Measurements from ENCODE around the gene CPNE4. TPM values are rescaled to one million over a fixed set of nuclear protein-coding genes. Genes with fewer than 3 reads are reported as not detected.

Gene CPNE4
- total and polyA plus RNA-seq, 2 donors (not counting 3 experiments of a cell fraction or from before 2014, with no cell fraction given), result not detected

- POLR2A ChIA-PET, result no interaction called here
- Histone ChIP-seq H4K20me1 (replicated peaks; ENCODE audit: control insufficient read depth, extremely low read depth, insufficient read depth, low read length) (no peaks in the 10 kb centered on the region), H3K9me1 (replicated peaks; ENCODE audit: control insufficient read depth, extremely low read depth, insufficient read depth, low read length) (no peaks in the 10 kb centered on the region), H3K9ac (replicated peaks; ENCODE audit: extremely low read depth, insufficient read depth, low read length) (no peak overlapping the region), H3K9me3 (replicated peaks; ENCODE audit: control insufficient read depth, insufficient read depth, low read length) (no peaks in the 10 kb centered on the region), H2AFZ (ENCODE audit: low read depth, low read length) (no peak overlapping the region), H3K4me3 (replicated peaks in 1 of 3; ENCODE audit: insufficient read depth in 1 of 3, low read depth in 1 of 3, low read length in 3 of 3) (no peak overlapping the region), H3K4me2 (ENCODE audit: insufficient read depth, low read length) (no peak overlapping the region), H3K27ac (ENCODE audit: insufficient read depth, low read depth, low read length) (no peak overlapping the region), H3K27me3 (ENCODE audit: control insufficient read depth in 2 of 2, insufficient read depth in 2 of 2, low read length in 2 of 2) (peaks cover 2 to 8% of the 10 kb centered on the region in 2 experiments), H3K4me1 (ENCODE audit: control insufficient read depth, extremely low read depth, insufficient read depth, low read length) (no peaks in the 10 kb centered on the region), H3K79me2 (ENCODE audit: control insufficient read depth, insufficient read depth, low read length) (no peaks in the 10 kb centered on the region), H3K36me3 (ENCODE audit: control insufficient read depth in 2 of 2, extremely low read depth in 1 of 2, insufficient read depth in 2 of 2, low read length in 2 of 2) (no peaks in the 10 kb centered on the region)
- dilution Hi-C loops (cut with MboI; ENCODE audit: extremely low pct_ligation_motif_present, low sequenced_read_pairs), result no loop called here
- BruUV-seq (replicated peaks), result no TSS peak
- TF ChIP-seq EZH2 (IDR thresholded peaks at IDR 0.05; ENCODE audit: borderline replicate concordance, low read depth, low read length, severe bottlenecking) (no peak), JUN (IDR thresholded peaks at IDR 0.05; ENCODE audit: borderline replicate concordance, insufficient read depth, insufficient read length, low read depth) (no peak), POLR2AphosphoS5 (IDR thresholded peaks at IDR 0.05; ENCODE audit: insufficient read depth, low read depth, low read length) (no peak), GATA2 (IDR thresholded peaks at IDR 0.05; ENCODE audit: insufficient read depth, insufficient read length, low read depth, low read length) (no peak), FOS (IDR thresholded peaks at IDR 0.05; ENCODE audit: borderline replicate concordance, insufficient read depth, low read length) (no peak), POLR2A (IDR thresholded peaks at IDR 0.05; ENCODE audit: low read depth, low read length) (no peak), MYC (IDR thresholded peaks at IDR 0.05; ENCODE audit: low read depth, low read length) (no peak)
- TF ChIP-seq, protein P1, sequence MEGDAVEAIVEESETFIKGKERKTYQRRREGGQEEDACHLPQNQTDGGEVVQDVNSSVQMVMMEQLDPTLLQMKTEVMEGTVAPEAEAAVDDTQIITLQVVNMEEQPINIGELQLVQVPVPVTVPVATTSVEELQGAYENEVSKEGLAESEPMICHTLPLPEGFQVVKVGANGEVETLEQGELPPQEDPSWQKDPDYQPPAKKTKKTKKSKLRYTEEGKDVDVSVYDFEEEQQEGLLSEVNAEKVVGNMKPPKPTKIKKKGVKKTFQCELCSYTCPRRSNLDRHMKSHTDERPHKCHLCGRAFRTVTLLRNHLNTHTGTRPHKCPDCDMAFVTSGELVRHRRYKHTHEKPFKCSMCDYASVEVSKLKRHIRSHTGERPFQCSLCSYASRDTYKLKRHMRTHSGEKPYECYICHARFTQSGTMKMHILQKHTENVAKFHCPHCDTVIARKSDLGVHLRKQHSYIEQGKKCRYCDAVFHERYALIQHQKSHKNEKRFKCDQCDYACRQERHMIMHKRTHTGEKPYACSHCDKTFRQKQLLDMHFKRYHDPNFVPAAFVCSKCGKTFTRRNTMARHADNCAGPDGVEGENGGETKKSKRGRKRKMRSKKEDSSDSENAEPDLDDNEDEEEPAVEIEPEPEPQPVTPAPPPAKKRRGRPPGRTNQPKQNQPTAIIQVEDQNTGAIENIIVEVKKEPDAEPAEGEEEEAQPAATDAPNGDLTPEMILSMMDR (IDR thresholded peaks at IDR 0.05; ENCODE audit: extremely low read depth in 1 of 2, insufficient read depth in 1 of 2, low read depth in 1 of 2, low read length in 2 of 2), result no peak
- TF ChIP-seq, protein P2, sequence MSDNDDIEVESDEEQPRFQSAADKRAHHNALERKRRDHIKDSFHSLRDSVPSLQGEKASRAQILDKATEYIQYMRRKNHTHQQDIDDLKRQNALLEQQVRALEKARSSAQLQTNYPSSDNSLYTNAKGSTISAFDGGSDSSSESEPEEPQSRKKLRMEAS (IDR thresholded peaks at IDR 0.05; ENCODE audit: insufficient read depth, insufficient read length), result no peak
- no peak for FAIRE-seq
- no peak for DNase-seq (ENCODE audit: low read depth, low spot score)
- intact Hi-C loops (cut with micrococcal nuclease), result no loop called here
- CTCF ChIA-PET, result interaction anchor here (1.2 to 7.0 kb wide), 3 partner anchors 21 to 201 kb away, joined by 3 to 42 read pairs (median 19); no protein-coding TSS in a partner anchor
These were observed 25.6 kb downstream of the CPNE4 start for GRCh38 chr3:132009241-132009640.

Measured in endothelial cell of umbilical vein (primary cell).